Activated CD4-positive, alpha-beta T cell treated with anti-CD3 and anti-CD28 coated beads, Interleukin-2, amount 10 ng/mL, durations not matched to agents 7 days and 5 days (primary cell): ENCODE measurements around the gene CLASP1. TPM values are rescaled to one million over a fixed set of nuclear protein-coding genes. Genes with fewer than 3 reads are reported as not detected.
"Not testable (repeated sequence)": the region's sequence is repeated elsewhere in the genome, so short reads cannot be mapped to it uniquely, and the experiment has no call there.

Experiments
- CTCF ChIA-PET: fragments of 350-600 bp; sonication (Branson Sonifier 250); formaldehyde crosslinking; loops from one replicate; lab custom pipeline; 2021; ENCODE audit warnings: antibody characterized with exemption; lab: Charles Lee
- POLR2A ChIA-PET: fragments of 350-600 bp; sonication (Branson Sonifier 250); formaldehyde crosslinking; loops from one replicate; lab custom pipeline; 2021; ENCODE audit warnings: antibody characterized with exemption; lab: Charles Lee
- DNase-seq: peaks from one replicate; pipeline ENCODE4 v3.0.0-alpha.2; 2020
- H3K27ac Mint-ChIP-seq: one replicate; pipeline ENCODE4 v1.8.0; 2021; ENCODE audit warnings: mild to moderate bottlenecking, moderate library complexity, mixed read lengths
- H3K27me3 Mint-ChIP-seq: one replicate; pipeline ENCODE4 v1.8.0; 2021; ENCODE audit warnings: mixed read lengths
- H3K36me3 Mint-ChIP-seq: one replicate; pipeline ENCODE4 v1.8.0; 2021; ENCODE audit warnings: low read depth, mixed read lengths
- H3K4me1 Mint-ChIP-seq: one replicate; pipeline ENCODE4 v1.8.0; 2021; ENCODE audit warnings: mixed read lengths
- H3K4me3 Mint-ChIP-seq: one replicate; pipeline ENCODE4 v1.8.0; 2021; ENCODE audit warnings: mild to moderate bottlenecking, moderate library complexity, mixed read lengths
- H3K9me3 Mint-ChIP-seq: one replicate; pipeline ENCODE4 v1.8.0; 2021; ENCODE audit warnings: mixed read lengths
- total RNA-seq, 2 experiments: library from RNA; stranded (reverse); gene quantifications; one replicate each; pipeline ENCODE4 v1.2.3, GENCODE V29; 2021

Gene CLASP1
- total RNA-seq, 2 experiments from 2014 or later, result 52.7 to 54.9 TPM

DNA sequence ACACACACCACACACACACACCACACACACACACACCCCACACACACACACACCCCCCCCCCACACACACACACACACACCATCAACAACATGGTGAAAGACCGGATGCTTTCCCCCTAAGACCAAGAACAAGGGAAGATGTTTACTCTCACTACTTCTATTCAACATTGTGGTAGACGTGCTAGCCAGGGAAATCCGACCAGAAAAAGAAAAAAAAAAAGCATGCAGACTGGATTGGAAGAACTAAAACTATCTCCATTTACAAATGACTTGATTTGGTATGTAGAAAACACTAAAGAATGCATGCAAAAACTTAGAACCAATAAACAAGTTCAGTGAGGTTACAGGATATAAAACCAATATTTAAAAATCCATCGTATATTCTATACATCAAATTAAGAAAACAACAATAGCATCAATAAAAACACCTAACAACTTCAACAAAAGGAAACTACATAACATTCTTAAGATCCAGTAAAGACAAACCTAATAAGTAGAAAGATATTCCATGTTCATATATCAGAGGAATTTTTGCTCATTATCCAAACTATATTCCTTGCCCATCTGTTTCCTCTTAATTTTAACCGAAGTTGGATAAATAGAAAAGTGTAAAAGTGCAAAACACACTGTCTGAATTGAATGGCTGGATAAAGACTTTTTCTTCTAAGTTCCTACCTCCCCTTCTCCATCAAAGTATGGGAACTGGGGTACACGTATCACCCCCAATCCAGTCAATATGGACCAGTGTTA lies 170.1 kb downstream of the CLASP1 start:
- no peaks in the 10 kb centered on the region for H3K36me3 Mint-ChIP-seq
- POLR2A ChIA-PET, result no interaction called here
- no peaks in the 10 kb centered on the region for H3K27me3 Mint-ChIP-seq
- CTCF ChIA-PET, result no interaction called here
- peaks cover 9% of the 10 kb centered on the region for H3K4me1 Mint-ChIP-seq
- no peak for DNase-seq
- peak overlapping the region; percentile 77 for H3K27ac Mint-ChIP-seq
- no peak overlapping the region for H3K4me3 Mint-ChIP-seq
- H3K9me3 Mint-ChIP-seq, result no peaks in the 10 kb centered on the region

- H3K9me3 Mint-ChIP-seq, DNase-seq, H3K36me3 Mint-ChIP-seq, H3K4me3 Mint-ChIP-seq, CTCF ChIA-PET, H3K27me3 Mint-ChIP-seq, POLR2A ChIA-PET, H3K27ac Mint-ChIP-seq: not testable (repeated sequence)
- H3K4me1 Mint-ChIP-seq, result peaks cover 15% of the 10 kb centered on the region
Observed at GRCh38 chr2:121478358-121478995, 170.8 kb downstream of the CLASP1 start.

DNA sequence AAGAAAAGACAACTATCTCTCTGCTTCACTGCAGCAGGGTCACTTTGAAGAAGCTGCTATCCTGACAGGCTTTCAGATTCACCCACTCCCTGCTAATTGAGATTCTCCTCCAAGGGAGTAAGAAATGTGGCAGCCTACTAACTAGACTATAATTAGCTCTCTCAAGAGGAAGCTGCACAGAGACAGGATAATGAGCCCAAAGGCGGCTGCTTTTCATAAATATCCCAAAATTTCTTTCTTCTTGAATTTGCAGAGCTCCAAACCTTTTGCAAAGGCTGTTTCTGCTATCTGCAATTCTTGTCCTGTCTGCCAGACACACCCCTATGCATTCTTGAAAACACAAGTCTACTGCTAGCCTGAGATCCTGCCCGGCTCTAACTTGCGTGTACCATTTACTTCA lies 172.6 kb downstream of the CLASP1 start:
- POLR2A ChIA-PET, result no interaction called here
- Mint-ChIP-seq H3K9me3 (no peaks in the 10 kb centered on the region), H3K4me1 (peaks cover 29% of the 10 kb centered on the region), H3K27ac (no peak overlapping the region), H3K27me3 (no peaks in the 10 kb centered on the region), H3K4me3 (no peak overlapping the region), H3K36me3 (peaks cover 2% of the 10 kb centered on the region)
- CTCF ChIA-PET, result no interaction called here
- no peak for DNase-seq

GRCh38 chr2:121475811-121476571 lies 173.3 kb downstream of the CLASP1 start:
- Mint-ChIP-seq H3K4me3 (no peak overlapping the region), H3K36me3 (peaks cover 7% of the 10 kb centered on the region), H3K27me3 (no peaks in the 10 kb centered on the region), H3K4me1 (peaks cover 30% of the 10 kb centered on the region), H3K27ac (no peak overlapping the region), H3K9me3 (no peaks in the 10 kb centered on the region)
- POLR2A ChIA-PET, result no interaction called here
- no peak for DNase-seq
- CTCF ChIA-PET, result interaction anchor here (0.6 to 1.1 kb wide), 2 partner anchors 16 to 22 kb away, joined by 3 to 4 read pairs; no protein-coding TSS in a partner anchor

DNA sequence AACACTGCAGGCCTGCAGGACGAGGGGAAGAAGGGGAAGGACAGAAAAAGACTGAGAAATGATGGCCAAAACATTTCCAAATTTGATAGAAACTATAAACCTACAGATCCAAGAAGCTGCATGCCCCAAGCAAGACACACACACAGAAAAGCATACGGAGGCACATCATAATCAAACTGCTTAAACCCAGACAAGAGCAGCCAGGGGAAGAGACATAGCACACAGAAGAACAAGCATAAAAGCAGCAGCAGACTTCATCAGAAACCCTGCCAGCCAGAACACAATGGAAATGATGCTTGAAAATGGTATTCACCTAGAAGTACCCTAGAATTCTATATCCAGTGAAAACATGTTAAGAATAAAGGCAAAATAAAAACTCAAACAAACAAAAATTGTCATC lies 175.8 kb downstream of the CLASP1 start:
- peaks cover 26% of the 10 kb centered on the region for H3K4me1 Mint-ChIP-seq
- DNase-seq, result no peak
- H3K27ac Mint-ChIP-seq, result no peak overlapping the region
- POLR2A ChIA-PET, result no interaction called here
- peaks cover 26% of the 10 kb centered on the region for H3K36me3 Mint-ChIP-seq
- CTCF ChIA-PET, result no interaction called here
- no peaks in the 10 kb centered on the region for H3K9me3 Mint-ChIP-seq
- no peaks in the 10 kb centered on the region for H3K27me3 Mint-ChIP-seq
- no peak overlapping the region for H3K4me3 Mint-ChIP-seq

DNA sequence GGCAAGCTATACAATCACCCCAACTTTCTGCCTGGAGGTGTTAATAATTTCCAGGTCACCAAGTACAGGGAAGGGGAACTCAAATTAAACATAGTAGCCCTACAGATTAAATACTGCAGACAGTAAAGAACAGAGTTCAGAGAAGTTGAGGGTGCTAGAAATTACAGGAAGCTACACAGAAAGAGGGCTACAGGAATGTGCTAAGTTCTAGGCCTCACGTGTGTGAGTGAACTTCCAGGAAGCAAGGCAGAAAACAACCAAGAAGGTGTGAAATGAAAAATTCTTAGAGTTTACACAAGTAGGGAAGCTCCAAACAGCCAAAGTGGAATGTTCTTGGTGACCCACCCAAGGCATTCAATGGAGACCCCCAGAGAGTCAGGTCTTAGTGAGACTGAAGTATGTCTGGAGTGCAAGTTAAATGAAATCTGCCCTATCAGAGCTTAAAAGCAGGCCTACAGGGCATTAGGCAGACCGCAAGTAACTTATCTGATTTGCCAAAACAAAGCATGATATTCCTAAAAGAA lies 176.7 kb downstream of the CLASP1 start:
- no peaks in the 10 kb centered on the region for H3K9me3 Mint-ChIP-seq
- peaks cover 36% of the 10 kb centered on the region for H3K36me3 Mint-ChIP-seq
- no peak for DNase-seq
- CTCF ChIA-PET, result interaction anchor here (0.9 to 1.3 kb wide), 2 partner anchors 31 to 62 kb away, joined by 3 to 4 read pairs; no protein-coding TSS in a partner anchor
- POLR2A ChIA-PET, result no interaction called here
- H3K27me3 Mint-ChIP-seq, result no peaks in the 10 kb centered on the region
- H3K4me3 Mint-ChIP-seq, result no peak overlapping the region
- H3K4me1 Mint-ChIP-seq, result peaks cover 26% of the 10 kb centered on the region
- peak overlapping the region; percentile 34 for H3K27ac Mint-ChIP-seq

GRCh38 chr2:121471532-121472469 lies 177.5 kb downstream of the CLASP1 start:
- DNase-seq, result no peak
- peaks cover 26% of the 10 kb centered on the region for H3K4me1 Mint-ChIP-seq
- H3K36me3 Mint-ChIP-seq, result peaks cover 42% of the 10 kb centered on the region
- H3K4me3 Mint-ChIP-seq, result no peak overlapping the region
- no peaks in the 10 kb centered on the region for H3K9me3 Mint-ChIP-seq
- no peak overlapping the region for H3K27ac Mint-ChIP-seq
- CTCF ChIA-PET, result interaction anchor here (0.7 to 1.3 kb wide), 3 partner anchors 10 to 61 kb away, joined by 3 to 4 read pairs (median 3); no protein-coding TSS in a partner anchor
- POLR2A ChIA-PET, result no interaction called here
- H3K27me3 Mint-ChIP-seq, result no peaks in the 10 kb centered on the region

GRCh38 chr2:121470917-121471316 lies 178.3 kb downstream of the CLASP1 start:
- Mint-ChIP-seq H3K9me3 (no peaks in the 10 kb centered on the region), H3K27ac (no peak overlapping the region), H3K4me1 (peaks cover 24% of the 10 kb centered on the region), H3K27me3 (no peaks in the 10 kb centered on the region), H3K4me3 (no peak overlapping the region), H3K36me3 (peaks cover 42% of the 10 kb centered on the region)
- no peak for DNase-seq
- CTCF ChIA-PET, result interaction anchor here (0.7 kb wide), 1 partner anchor 11 kb away, joined by 3 read pairs; no protein-coding TSS in a partner anchor
- POLR2A ChIA-PET, result no interaction called here

- ChIA-PET CTCF (interaction anchor here (0.5 to 2.5 kb wide), 2 partner anchors 14 to 189 kb away, joined by 3 to 6 read pairs; no protein-coding TSS in a partner anchor), POLR2A (no interaction called here)
- Mint-ChIP-seq H3K27ac (no peak overlapping the region), H3K9me3 (no peaks in the 10 kb centered on the region), H3K27me3 (no peaks in the 10 kb centered on the region), H3K4me3 (no peak overlapping the region), H3K36me3 (peaks cover 44% of the 10 kb centered on the region), H3K4me1 (peaks cover 21% of the 10 kb centered on the region)
- no peak for DNase-seq
Observed at GRCh38 chr2:121469356-121469755, 179.9 kb downstream of the CLASP1 start.

DNA sequence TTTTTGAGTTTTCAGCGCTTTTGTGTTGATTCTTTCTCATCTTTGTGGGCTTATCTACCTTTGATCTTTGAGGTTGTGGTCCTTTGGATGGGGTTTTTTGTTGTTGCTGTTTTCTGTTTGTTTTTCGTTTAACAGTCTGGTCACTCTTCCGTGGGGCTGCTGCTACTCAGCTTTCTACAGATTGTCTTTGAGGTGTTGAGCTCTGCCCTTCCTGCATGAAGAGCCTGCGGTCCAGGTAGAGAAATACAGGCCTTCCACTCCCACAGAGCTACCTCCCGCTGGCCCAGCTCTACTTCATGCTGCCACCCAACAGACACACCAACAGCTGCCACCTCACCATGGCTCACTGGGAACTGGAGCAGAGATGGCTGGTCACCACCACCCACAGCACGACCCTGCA lies 180.3 kb downstream of the CLASP1 start:
- Mint-ChIP-seq H3K9me3 (no peaks in the 10 kb centered on the region), H3K27ac (no peak overlapping the region), H3K4me3 (no peak overlapping the region), H3K27me3 (no peaks in the 10 kb centered on the region), H3K4me1 (peaks cover 18% of the 10 kb centered on the region), H3K36me3 (peaks cover 44% of the 10 kb centered on the region)
- no peak for DNase-seq
- POLR2A ChIA-PET, result no interaction called here
- CTCF ChIA-PET, result interaction anchor here (0.5 to 2.5 kb wide), 3 partner anchors 9 to 189 kb away, joined by 3 to 6 read pairs (median 3); no protein-coding TSS in a partner anchor

- no peaks in the 10 kb centered on the region for H3K27me3 Mint-ChIP-seq
- POLR2A ChIA-PET, result no interaction called here
- H3K9me3 Mint-ChIP-seq, result no peaks in the 10 kb centered on the region
- no peak overlapping the region for H3K4me3 Mint-ChIP-seq
- DNase-seq, result no peak
- H3K36me3 Mint-ChIP-seq, result peaks cover 15% of the 10 kb centered on the region
- H3K27ac Mint-ChIP-seq, result no peak overlapping the region
- CTCF ChIA-PET, result interaction anchor here (1.0 to 1.3 kb wide), 5 partner anchors 8 to 60 kb away, joined by 3 to 4 read pairs (median 3); no protein-coding TSS in a partner anchor
- no peaks in the 10 kb centered on the region for H3K4me1 Mint-ChIP-seq
Observed at GRCh38 chr2:121459291-121459690, 190.0 kb downstream of the CLASP1 start.
